GM19395 (cell line): Measurements from ENCODE around the gene BTBD19.
"Not testable (repeated sequence)": the region's sequence is repeated elsewhere in the genome, so short reads cannot be mapped to it uniquely, and the experiment has no call there.

ENCODE experiments used
- ATAC-seq: cut with Tn5 transposase; IDR thresholded peaks from one replicate; pipeline ENCODE4 v1.9.1; 2021; ENCODE audit warnings: mild to moderate bottlenecking, moderate library complexity; ENCODE audit not compliant: unreplicated experiment

BTBD19 gene

GRCh38 chr1:44808938-44809917 is 905 bp downstream of the BTBD19 start:
- peak; percentile 63 for ATAC-seq

- no peak for ATAC-seq
Measured at GRCh38 chr1:44810101-44810761, 1.9 kb downstream of the BTBD19 start.

GRCh38 chr1:44810762-44811105 is 2.4 kb downstream of the BTBD19 start:
- not testable (repeated sequence) for ATAC-seq

GRCh38 chr1:44811234-44811633 is 2.9 kb downstream of the BTBD19 start:
- no peak for ATAC-seq

GRCh38 chr1:44812822-44813543 is 4.7 kb downstream of the BTBD19 start:
- ATAC-seq: no peak

- ATAC-seq: not testable (repeated sequence)
Measured at GRCh38 chr1:44815926-44816325, 7.6 kb downstream of the BTBD19 start.

GRCh38 chr1:44817307-44817706 is 9.0 kb downstream of the BTBD19 start:
- no peak for ATAC-seq

- ATAC-seq: no peak
Measured at GRCh38 chr1:44817771-44818495, 9.6 kb downstream of the BTBD19 start.

GRCh38 chr1:44819196-44819607 is 10.9 kb downstream of the BTBD19 start:
- ATAC-seq: no peak

- peak; percentile 92 for ATAC-seq
Measured at GRCh38 chr1:44819608-44820327, 11.4 kb downstream of the BTBD19 start.

- ATAC-seq: peak; percentile 20
Measured at GRCh38 chr1:44820328-44821239, 12.3 kb downstream of the BTBD19 start.

GRCh38 chr1:44821240-44821715 is 13.0 kb downstream of the BTBD19 start:
- ATAC-seq: no peak

GRCh38 chr1:44822131-44822701 is 13.9 kb downstream of the BTBD19 start:
- no peak for ATAC-seq

- no peak for ATAC-seq
Measured at GRCh38 chr1:44822981-44823451, 14.7 kb downstream of the BTBD19 start.

GRCh38 chr1:44824392-44824791 is 16.1 kb downstream of the BTBD19 start:
- not testable (repeated sequence) for ATAC-seq

- ATAC-seq: no peak
Measured at GRCh38 chr1:44826375-44827196, 18.3 kb downstream of the BTBD19 start.

- no peak for ATAC-seq
Measured at GRCh38 chr1:44827197-44828002, 19.1 kb downstream of the BTBD19 start.
